HS-27A (cell line): Measurements from ENCODE around the gene UGT1A6.
"Not testable (repeated sequence)": the region's sequence is repeated elsewhere in the genome, so short reads cannot be mapped to it uniquely, and the experiment has no call there.

ENCODE experiments used
- DNase-seq: peaks from one replicate; pipeline ENCODE4 v3.0.0-alpha.2; 2012; ENCODE audit warnings: low read depth, missing footprints

UGT1A6 gene

DNA sequence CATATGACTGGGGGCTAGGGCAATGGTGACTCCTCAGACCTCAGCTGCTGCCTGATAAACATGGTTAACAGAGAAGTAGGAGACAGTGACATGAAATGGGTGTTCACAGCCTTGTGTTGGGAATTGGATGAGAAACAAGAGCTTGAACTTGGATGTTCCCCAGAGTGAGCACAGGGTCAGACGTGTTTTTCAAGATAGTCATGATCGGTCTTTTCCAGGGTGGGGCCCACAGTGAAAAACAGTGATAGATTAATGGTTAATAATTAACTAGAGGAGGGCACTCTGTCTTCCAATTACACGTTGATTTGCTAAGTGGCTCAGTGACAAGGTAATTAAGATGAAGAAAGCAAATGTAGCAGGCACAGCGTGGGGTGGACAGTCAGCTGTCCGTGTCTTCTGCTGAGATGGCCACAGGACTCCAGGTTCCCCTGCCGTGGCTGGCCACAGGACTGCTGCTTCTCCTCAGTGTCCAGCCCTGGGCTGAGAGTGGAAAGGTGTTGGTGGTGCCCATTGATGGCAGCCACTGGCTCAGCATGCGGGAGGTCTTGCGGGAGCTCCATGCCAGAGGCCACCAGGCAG is 36.1 kb downstream of the UGT1A6 start, which contains the start of gene UGT1A3:
UGT1A3 (plus strand) TSS at position 320 of the 579 bp plus-strand sequence; CDS start at position 405, 85 bp downstream.
- no peak for DNase-seq

DNA sequence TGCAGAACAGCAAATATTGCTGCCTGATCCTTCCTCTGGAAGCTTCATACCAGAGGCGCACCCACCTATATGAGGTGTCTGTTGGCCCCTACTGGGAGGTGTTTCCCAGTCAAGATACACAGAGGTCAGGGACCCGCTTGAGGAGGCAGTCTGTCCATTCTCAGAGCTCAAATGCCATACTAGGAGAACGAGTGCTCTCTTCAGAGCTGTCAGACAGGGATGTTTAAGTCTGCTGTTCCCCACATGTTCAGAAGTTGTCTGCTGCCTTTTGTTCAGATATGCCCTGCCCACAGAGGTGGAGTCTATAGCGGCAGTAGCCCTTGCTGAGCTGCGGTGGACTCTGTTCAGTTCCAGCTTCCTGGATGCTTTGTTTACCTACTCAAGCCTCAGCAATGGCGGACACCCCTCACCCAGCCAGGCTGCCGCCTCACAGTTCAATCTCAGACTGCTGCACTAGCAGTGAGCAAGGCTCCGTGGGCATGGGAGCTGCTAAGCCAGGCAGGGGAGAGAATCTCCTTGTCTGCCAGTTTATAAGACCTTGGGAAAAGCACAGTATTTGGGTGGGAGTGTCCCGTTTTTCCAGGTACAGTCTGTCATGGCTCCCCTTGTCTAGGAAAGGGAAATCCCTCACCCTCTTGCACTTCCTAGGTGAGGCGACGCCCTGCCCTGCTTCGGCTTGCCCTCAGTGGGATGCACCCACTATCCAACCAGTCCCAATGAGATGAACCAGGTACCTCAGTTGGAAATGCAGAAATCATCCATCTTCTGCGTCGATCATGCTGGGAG is 44.4 kb downstream of the UGT1A6 start:
- DNase-seq = not testable (repeated sequence)

DNA sequence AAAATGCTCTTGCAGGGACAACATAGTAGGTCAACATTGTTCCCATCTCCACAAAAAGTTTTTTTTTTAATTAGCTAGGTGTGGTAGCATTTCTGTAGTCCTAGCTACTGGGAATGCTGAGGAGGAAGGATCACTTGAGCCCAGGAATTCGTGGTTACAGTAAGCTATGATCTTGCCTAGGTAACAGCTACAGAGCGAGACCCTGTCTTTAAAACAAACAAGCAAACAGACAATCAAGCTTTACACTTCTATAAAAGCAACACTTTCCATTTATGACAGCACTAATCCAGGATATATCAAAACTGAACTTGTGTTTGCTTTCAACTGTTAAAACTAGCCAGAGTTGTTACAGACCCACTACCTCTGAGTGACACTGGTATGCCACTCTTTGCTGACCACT is 48.2 kb downstream of the UGT1A6 start:
- DNase-seq = no peak

DNA sequence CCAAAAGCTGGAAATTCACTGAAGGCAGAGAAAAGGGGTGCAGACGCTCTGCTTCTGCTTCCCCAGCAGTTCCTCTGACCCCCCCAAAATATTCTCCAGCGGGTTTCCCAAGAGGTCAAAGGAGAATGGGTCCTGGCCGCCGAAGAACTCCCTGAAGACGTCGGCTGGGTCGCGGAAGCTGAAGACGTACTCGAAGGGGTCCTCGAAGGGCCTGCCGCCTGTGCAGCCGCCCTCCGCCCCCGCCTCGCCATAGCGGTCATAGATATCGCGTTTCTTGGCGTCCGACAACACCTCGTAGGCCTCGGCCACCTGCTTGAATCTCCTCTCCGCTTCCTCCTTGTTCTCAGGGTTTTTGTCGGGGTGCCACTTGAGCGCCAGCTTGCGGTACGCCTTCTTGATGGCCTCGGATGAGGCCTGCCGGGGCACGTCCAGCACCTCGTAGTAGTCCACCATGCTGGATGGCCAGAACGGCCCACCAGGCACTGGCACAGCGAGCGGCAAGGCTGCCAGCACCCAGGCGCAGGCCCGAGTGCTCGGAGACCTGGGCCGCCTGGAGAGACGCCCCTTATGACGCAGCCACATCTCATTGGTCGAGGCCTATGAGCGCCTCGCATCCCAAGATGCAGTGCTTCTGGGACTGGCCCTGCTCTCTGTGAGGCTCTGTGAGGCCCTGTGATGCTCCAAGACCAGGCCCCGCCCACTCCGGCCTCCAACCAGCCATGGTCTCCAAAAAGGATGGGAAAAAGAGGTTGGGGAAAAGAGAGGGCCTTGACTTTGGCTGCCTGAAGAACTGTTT is 51.0 kb downstream of the UGT1A6 start:
- DNase-seq = no peak

DNA sequence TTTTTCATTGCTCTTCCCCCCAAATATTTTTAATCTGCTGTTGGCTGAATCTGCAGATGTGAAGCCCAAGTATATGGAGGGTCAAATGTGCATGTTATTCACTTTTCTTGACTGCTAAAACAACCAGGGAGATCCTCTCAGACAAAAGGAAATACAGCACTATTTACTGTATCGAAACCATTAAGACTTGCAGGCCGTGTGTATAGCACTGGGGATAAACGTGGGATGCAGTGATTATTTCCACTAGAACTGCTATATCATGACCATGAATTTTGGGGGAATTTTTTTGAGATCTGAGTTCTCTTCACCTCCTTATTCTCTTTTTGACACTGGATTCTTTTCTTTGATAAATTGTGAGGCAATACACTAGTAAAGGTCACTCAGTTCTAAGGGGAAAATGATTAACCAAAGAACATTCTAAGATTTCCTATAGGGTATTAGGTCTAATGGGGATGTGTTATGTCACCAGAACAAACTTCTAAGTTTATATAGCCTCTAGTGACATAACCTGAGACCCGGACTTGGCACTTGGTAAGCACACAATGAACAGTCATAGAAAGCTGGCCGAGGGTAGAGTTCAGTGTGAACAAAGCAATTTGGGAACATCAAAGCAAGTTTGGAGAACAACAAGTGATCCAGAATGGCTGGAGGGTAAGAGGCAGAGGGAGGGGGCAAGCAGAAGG is 52.5 kb downstream of the UGT1A6 start:
- DNase-seq = no peak

DNA sequence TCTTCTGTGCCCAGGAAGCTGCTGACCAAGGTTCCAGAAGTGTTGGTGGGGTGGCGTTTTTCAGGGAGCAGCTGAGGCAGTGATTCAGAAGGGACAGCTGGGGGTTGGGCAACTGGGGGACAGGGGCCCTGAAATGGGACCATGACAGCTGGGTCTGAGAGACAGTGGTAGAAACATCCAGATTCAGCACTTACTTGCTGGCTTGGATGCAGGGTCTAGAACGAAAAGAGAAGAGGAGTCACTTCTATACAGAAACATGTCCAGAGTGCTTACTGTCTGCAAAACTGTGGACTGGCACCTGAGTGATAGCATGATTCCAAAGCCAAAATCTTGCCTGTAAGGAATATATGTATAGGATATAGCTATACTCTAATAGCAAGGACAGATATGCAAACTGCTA is 53.1 kb downstream of the UGT1A6 start:
- DNase-seq = not testable (repeated sequence)

DNA sequence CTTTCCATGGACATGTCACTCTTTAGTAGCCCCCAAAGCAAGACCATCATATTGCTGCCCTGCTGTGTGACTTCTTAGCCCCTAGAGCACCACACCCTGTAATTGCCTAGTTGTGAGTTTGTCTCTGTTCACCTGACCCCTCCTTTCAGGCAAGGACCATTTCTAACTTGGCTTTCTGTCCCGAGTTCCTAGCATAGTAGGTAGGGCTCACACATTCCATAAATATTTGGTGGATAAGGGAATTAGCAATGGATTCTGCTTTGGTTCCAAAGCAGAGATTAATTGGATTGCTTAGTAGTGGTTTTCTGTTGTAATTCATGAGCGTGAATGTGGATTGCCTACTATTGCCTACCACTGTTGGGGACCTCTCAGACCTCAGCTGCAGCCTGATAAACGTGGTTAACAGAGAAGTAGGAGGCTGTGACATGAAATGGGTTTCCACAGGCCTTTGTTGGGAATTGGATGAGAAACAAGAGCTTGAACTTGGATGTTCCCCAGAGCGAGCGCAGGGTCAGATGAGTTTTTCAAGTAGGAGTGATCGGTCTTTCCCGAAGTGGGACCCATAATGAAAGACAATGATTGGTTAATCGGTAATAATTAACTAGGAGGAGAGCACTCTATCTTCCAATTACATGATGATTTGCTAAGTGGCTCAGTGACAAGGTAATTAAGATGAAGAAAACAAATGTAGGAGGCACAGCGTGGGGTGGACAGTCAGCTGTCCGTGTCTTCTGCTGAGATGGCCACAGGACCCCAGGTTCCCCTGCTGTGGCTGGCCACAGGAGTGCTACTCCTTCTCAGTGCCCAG is 54.0 kb downstream of the UGT1A6 start:
- DNase-seq = no peak

DNA sequence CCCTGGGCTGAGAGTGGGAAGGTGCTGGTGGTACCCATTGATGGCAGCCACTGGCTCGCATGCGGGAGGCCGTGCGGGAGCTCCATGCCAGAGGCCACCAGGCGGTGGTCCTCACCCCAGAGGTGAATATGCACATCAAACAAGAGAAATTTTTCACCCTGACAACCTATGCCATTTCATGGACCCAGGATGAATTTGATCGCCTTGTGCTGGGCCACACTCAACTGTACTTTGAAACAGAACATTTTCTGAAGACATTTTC is 54.5 kb downstream of the UGT1A6 start:
- DNase-seq = no peak

DNA sequence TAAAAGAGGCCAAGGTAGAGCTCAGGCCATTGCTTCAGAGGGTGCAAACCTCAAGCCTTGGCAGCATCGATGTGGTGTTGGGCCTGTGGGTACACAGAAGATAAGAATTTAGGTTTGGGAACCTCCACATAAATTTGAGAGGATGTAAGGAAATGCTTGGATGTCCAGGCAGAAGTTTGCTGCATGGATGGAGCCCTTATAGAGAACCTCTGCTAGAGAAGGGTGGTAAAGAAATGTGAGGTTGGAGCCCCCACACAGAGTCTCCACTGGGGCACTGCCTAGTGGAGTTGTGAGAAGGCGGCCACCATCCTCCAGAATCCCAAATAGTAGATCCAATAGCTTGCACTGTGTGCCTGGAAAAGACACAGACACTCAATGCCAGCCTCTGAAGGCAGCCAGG is 58.0 kb downstream of the UGT1A6 start:
- not testable (repeated sequence) for DNase-seq

DNA sequence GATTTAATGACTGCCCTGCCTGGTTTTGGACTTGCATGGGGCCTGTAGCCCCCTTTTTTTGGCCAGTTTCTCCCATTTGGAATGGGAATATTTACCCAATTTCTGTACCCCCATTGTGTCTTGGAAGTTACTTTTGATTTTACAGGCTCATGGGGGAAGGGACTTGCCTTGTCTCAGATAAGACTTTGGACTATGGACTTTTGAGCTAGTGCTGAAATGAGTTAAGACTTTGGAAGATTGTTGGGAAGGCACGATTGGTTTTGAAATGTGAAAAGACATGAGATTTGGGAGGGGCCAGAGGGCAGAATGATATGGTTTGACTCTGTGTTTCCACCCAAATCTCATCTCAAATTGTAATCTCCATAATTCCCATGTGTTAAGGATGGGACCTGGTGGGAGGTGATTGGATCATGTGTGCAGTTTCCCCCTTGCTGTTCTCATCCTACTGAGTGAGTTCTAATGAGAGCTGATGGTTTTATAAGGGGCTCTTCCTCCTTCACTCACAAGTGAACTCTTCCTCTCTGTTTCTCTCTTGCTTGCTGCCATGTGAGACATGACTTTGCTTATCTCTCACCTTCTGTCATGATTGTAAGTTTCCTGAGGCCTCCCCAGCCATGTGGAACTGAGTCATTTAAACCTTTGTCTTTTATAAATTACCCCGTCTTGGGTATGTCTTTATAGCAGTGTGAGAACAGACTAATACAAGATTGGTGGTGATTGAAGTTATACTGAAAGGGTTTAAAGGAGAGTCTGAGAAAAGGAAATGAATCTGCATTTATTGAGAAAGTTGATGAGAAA is 58.7 kb downstream of the UGT1A6 start:
- not testable (repeated sequence) for DNase-seq

DNA sequence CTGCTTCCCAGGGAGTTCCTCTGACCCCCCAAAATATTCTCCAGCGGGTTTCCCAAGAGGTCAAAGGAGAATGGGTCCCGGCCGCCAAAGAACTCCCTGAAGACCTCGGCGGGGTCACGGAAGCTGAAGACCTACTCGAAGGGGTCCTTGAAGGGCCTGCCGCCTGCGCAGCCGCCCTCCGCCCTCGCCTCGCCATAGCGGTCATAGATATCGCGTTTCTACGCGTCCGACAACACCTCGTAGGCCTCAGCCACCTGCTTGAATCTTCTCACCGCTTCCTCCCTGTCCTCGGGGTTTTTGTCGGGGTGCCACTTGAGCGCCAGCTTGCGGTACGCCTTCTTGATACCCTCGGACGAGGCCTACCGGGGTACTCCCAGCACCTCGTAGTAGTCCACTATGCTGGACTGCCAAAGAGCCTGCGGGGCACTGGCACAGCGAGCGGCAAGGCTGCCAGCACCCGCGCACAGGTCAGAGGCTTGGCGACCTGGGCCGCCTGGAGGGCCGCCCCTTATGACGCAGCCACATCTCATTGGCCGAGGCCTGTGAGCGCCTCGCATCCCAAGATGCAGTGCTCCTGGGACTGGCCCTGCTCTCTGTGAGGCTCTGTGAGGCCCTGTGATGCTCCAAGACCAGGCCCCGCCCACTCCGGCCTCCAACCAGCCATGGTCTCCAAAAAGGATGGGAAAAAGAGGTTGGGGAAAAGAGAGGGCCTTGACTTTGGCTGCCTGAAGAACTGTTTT is 62.4 kb downstream of the UGT1A6 start:
- no peak for DNase-seq

DNA sequence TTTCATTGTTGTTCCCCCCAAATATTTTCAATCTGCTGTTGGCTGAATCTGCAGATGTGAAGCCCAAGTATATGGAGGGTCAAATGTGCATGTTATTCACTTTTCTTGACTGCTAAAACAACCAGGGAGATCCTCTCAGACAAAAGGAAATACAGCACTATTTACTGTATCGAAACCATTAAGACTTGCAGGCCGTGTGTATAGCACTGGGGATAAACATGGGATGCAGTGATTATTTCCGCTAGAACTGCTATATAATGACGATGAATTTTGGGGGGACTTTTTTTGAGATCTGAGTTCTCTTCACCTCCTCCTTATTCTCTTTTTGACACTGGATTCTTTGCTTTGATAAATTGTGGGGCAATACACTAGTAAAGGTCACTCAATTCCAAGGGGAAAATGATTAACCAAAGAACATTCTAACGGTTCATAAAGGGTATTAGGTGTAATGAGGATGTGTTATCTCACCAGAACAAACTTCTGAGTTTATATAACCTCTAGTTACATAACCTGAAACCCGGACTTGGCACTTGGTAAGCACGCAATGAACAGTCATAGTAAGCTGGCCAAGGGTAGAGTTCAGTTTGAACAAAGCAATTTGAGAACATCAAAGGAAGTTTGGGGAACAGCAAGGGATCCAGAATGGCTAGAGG is 63.9 kb downstream of the UGT1A6 start:
- no peak for DNase-seq

DNA sequence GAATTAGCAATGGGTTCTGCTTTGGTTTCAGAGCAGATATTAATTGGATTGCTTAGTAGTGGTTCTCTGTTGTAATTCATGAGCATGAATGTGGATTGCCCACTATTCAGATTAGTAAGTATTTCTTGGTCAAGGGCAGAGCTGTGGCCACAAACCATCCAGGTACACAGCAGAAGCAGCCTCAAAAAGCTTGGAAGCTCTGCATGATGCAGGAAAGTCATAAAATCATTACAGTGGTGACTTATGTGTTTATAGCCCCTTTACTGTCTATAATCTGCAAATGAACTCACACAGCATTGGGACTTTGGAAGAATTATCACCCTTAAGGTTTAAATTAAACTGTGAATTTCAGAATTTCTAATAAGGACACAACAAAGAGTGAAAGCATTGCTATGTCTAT is 65.5 kb downstream of the UGT1A6 start:
- DNase-seq = no peak

DNA sequence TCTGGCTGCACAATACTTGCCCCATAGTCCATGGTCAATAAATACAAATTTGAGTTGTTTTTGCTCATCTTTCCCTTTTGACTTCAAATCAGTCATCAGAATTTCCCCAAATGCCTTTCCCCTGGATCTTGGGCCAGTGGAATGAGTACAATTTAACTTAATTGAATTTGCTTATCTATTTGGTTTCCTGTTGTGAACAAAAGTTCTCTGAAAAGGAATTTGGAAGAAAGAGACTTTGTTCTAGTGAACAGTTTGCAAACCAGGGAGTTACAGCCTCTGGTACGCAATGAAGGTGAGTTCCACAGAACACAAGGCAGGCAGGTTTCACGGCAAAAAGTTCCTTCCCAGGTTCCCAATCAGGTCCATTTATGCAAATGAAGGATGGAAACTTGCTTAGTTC is 66.2 kb downstream of the UGT1A6 start:
- DNase-seq = no peak

DNA sequence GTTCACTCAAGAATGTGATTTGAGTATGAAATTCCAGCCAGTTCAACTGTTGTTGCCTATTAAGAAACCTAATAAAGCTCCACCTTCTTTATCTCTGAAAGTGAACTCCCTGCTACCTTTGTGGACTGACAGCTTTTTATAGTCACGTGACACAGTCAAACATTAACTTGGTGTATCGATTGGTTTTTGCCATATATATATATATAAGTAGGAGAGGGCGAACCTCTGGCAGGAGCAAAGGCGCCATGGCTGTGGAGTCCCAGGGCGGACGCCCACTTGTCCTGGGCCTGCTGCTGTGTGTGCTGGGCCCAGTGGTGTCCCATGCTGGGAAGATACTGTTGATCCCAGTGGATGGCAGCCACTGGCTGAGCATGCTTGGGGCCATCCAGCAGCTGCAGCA is 67.4 kb downstream of the UGT1A6 start, which contains the start of gene UGT1A1:
UGT1A1 (plus strand) TSS at position 228 of the 400 bp plus-strand sequence; CDS start at position 246, 18 bp downstream.
- no peak for DNase-seq

DNA sequence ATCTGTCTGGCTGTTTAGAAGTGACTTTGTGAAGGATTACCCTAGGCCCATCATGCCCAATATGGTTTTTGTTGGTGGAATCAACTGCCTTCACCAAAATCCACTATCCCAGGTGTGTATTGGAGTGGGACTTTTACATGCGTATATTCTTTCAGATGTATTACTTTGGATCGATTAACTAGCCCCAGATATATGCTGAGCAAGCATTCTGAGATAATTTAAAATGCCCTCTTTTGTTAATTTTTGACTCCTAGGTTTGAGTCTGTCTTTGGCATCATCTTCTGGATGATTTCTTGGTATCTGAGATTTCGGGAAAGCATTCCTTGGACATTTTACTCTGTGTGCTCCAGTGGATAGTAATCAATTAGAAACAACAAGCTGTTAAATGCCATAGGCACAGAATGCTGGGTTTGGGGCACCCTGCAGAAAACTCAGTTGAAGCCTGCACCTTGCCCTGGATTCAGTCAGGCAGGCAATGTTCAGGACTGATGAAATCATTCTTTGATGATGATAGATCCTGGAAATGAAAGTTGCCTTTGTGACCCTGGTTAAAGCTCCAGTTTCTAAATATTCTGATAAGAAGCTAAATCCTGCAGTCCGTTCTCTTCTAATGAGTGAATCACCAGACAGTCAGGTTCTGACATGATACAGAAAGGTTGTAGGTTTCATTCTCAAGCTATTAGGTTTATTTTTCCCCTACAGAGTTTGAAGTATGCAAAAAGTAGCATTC is 68.5 kb downstream of the UGT1A6 start:
- no peak for DNase-seq

DNA sequence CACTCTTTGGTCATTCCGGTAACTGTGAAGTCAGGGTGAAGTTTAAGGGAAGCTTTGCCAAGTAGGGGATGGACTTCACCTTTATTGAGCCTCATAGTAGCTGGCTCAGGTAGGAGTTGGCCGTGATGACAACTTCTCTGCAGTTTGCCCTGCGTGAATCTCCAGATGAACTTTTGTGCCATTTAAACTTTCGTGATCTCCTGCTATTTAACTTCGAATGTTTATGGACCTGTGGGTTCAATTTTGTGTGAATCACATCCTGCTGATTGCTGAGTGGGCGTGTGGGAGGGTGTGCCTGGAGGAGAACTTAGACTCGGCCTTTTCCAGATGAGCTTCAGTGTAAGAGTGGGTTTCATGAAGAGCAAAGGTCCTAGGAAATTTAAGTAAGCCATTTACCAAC is 71.6 kb downstream of the UGT1A6 start:
- no peak for DNase-seq

DNA sequence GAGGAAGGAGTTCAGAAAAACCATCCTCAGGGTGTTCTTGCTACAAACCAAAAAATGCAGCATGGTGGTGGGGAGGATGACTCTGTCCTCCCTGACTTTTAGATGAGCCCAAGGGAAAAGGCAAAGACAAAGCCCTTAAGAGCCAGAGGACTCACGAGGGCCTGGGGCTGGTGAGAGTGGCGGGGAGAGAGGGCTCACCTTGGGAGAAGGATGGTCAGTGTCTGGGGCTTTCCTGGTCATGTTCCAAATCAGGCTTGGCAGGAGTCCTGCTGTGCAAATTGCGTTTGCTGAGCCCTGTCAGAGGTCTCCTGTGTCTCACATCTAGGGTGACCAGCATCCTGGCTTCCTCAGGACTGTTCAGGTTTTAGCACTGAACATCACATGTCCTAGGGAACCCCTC is 72.1 kb downstream of the UGT1A6 start:
- DNase-seq = no peak

DNA sequence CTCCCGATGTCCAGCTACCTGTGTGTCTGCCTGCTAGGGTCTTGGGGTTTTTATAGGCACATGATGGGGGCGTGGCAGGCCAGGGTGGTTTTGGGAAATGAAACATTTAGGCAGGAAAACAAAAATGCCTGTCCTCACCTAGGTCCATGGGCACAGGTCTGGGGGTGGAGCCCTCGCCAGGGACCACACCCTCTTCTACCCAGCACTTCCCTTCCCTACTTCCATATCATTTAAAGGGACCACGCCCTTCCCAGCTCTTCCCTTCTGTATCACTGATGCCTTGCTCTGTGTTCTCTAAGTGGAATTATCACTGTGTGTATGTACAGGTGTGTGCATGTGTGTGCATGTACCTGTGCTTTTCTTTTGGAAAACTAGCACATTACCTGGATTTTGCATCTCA is 73.7 kb downstream of the UGT1A6 start:
- DNase-seq = no peak
